SIG-M5 treated with dmso at 0.1 percent for 504 hours (cell line): ENCODE results near the gene CDH24.
"Not testable (repeated sequence)": the region's sequence is repeated elsewhere in the genome, so short reads cannot be mapped to it uniquely, and the experiment has no call there.

ENCODE experiments used
- DNase-seq: peaks from one replicate; lab custom pipeline; 2025; ENCODE audit not compliant: unreplicated experiment; lab: John Stamatoyannopoulos, UW

The CDH24 gene

DNA sequence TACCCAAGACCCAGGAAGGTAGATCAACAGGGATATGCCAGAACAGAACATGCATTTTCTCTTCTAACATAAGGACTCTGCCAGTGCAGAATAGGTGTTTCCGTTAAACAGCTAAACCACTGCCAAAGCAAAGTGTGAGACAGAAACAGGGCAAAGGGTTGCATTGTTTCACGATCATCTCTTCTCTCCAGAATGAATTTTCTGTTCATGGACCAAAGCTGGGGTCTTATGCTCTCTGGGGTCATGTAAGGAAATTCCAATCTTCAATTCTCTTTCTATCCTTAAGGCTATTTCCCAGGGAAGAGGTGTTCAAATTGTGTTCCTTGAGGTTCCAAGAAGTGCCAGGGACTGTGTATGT, 33.5 kb downstream of the CDH24 start:
- no peak for DNase-seq

DNA sequence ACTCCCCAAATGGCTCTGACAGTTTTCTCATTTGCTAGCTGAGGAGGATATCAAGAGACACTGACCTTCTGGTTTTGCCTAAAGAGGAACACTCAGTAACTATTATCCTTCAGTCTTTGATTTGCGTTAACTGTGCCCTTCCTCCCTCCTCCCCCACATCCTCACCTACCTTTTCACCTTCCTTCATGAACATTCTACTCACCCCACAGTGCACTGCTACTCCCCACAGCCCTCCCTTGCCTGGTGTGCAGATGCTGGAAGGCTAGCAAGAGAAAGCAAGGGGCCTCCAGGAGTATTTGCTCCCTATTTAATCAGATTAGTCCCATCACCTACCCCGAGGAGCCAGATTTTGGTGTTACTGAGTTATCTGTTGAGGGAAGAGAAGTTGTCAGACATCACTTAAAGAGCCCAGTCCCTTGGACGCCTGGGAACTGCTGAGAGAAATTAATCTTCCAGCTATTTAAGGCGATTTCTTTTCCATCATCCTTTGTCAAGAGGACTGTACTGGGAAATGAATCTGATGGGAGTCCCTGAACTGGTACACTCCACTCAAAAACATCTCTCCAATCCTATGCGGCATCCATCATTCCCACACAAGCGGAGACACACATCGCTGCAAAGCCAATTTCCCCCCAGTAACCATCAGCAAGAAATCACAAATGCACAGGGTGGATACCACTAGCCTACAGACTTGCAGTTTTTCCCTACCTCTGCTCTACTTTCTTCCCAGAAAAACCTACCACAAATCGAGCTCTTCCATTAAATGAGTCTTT, 34.1 kb downstream of the CDH24 start:
- no peak for DNase-seq

DNA sequence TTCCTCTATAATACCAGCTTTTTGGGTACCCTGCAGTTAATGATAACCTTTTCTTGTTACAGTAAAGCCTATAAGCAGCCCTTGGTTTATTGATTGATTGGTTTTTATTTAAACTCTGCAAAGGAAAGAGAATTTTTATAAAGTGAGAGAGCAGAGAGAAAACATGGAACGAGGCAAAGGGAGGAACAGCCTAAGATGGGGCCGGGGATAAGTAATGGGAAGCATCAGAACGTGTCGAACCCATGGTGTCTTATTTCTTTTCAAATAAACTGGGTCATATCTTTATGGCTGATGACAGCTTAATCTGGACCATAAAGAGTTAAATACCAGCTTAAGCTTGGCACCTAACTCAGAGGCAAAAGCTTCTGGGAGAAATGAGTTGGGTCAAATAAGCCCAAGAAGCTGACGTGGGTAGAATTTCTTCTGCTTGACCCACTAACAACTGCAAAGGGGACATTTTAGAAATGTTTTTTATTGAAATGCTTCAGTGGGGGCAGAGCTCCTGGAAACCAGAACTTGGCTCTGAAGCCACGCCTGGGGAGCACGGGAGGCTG, 35.4 kb downstream of the CDH24 start:
- DNase-seq, result no peak

DNA sequence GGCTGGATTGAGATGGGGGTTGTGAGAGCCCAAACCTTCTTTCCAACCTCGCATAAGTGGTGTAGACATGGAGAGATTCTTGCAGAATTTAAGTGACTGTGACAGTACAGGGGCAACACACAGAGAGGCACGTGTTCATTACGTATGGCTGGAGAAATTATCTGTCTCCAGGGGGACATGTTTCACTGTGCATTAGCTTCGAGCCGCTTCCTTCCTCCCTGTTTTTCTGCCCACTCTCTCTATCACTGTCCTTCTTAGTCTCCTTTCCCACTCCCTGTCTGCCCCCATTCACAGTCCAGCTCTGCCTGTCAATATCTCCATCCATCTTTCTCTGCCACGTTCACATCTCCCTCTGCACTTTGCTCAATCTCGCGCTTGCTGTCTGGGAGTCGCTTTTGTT, 35.9 kb downstream of the CDH24 start:
- DNase-seq, result no peak

DNA sequence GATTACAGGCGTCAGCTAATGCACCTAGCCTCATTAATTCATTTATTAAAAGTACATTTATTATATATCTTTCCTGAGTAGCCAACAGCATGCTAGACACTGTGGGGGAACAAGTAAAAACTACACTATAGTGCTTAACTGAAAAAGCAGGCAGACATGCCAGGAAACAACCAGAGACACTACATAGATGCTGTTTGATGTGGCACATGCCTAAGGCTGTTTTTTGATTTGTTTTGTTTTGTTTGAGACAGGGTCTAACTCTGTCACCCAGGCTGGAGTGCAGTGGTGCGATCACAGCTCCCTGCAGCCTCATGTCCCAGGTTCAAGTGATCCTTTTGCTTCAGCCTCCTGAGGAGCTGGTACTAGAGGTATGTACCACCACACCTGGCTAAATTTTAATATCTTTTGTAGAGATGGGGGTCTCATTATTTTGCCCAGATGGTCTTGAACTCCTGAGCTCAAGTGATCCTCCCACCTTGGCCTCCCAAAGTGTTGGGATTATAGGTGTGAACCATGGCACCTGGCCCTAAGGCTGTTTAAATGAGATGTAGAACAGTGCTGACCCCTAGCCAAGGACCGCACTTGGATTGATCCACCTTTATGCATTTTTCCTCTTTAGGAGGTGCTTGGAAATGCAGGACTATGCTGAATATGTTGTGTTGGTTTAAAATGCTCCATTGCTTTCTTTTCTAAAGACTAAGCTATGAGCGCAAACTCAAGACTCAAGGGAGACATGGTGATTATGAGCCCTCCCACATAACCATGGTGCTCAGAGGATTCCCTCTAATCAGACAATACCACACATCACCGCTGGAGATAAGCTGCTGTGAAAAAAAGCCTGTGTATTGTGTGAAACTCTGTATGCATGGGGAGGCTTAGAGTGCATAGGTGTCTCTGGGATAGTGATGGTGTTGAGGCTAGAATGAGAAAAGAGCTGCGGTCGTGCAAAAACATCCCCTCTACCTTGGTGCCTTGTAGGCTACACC, 36.9 kb downstream of the CDH24 start:
- no peak for DNase-seq

DNA sequence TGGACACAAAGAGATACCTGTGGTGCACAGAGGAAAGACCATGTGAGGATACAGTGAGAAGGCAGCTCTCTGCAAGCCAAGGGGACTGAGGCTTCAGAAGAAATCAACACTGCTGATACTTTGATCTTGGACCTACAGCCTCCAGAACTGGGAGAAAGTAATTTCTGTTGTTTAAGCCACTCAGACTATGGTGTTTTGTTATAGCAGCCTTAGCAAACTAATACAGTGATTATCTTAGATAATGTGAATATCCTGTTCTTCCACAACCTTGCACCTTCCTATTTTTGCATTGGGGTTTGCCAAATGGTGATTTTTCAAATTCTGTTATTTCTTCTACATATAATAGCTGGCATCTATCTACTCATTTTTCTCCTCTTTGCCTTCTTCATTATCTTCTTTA, 39.2 kb downstream of the CDH24 start:
- DNase-seq, result no peak

DNA sequence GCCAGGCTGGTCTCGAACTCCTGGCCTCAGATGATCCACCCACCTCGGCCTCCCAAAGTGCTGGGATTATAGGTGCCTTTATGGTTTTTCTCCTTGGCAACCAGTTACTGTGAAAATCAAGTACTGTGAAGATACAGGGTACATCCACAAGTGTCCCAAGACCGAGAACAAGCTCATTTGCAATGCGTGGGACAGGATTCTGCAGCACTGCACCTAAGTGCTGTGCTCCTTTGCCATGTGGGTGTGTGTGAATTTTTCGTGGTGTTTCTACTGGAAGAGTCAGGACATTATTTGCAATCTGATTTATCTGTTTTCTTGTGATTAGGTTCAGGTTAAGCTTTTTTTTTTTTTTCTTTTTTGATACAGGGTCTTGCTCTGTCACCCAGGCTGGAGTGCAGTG, 40.2 kb downstream of the CDH24 start:
- DNase-seq, result no peak

DNA sequence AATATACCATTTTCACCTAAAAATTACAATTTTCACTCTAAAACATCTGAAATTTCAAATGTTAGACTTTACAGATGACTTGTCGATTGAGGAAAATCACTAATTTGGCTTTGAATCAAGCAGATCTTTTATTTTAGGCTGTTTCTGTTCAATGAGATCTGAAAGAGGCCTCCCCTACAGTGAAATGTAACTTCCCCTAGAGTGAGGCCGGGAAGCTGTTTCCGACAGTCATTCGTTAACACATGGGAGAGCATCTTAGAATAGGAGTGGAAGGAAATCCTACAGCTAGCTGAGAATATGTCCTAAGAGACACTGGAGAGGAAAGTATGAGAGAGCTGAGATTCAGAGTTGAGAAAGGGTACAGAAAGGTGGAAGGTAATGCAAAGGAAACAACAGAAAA, 41.7 kb downstream of the CDH24 start:
- DNase-seq, result no peak

DNA sequence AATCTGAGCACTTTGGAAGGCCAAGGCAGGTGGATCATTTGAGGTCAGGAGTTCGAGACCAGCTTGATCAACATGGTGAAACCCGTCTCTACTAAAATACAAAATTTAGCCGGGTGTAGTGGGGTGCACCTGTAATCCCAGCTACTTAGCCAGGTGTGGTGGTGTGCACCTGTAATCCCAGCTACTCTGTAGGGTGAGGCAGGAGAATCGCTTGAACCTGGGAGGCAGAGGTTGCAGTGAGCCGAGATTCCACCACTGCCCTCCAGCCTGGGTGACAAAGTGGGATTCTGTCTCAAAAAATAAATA, 43.6 kb downstream of the CDH24 start:
- not testable (repeated sequence) for DNase-seq

DNA sequence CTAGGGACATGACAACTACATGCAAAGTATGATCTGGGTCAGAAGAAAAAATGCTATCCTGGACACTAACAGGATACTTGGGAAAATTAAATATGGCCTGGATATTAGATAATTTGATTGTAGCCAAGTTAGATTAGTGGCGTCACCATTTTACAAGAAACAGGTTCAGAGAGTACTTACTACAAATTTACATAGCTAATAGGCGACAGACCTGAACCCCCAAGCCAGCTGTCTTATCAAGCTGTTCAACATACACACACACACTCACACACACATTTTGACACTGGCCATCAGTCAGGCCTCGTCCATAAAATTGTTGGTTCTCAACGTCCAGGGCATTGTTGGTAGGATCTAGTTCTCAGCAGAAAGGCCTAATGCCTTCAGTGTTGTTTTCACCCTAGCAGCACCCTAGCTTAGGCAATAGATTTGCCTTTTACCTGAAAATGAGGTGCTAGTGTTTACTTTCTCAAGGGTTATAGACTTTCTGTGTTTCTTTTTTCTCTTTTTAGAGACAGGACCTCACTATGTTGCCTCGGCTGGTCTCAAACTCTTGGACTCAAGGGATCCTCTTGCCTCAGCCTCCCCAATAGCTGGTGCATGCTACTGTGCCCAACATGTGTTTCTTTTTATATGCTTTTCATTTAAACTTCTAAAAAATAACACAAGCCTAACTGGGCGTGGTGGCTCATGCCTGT, 44.1 kb downstream of the CDH24 start:
- DNase-seq, result no peak

DNA sequence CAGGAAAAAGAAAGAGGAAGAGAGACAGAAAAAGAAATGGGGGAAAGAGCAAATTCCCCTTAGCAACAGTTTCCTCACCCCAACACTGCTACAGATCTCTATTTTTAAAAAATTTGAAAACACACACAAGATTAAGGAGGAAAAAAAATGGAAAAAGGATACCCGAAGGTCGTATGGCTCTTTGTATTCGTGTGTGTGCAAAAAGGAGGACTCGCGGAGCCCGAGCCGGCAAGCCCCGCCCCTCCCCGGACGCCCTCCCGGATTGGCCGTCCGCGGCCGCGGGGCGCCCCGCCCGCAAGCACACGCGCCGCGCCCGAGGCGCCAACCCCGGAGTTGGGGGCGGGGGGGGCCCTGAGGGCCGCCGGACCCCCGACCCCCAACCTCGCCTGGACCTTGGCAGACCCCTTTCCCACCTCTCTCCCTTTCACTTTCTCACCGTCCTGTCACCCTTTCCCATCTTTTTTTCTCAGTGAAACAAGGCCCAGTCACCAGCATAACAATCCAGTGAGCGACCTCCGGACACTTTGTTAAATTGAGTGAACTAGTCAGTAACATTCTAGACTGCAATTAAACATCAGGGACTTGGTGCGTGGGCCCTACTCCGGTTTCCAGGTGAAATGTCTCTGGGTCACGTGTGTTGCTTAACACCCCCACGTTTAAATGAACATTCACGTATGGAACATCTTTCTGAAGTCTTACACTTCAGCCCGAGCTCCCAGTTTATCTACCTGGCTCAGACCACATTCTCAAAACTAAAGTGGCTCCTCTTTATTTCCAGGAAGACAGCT, 47.2 kb downstream of the CDH24 start, which contains the start of gene C14orf93:
Gene C14orf93, minus strand, starts transcription at position 205 of the 788 bp plus-strand sequence. CDS start 11,120 bp downstream, outside the sequence.
- DNase-seq, result peak; percentile 75

DNA sequence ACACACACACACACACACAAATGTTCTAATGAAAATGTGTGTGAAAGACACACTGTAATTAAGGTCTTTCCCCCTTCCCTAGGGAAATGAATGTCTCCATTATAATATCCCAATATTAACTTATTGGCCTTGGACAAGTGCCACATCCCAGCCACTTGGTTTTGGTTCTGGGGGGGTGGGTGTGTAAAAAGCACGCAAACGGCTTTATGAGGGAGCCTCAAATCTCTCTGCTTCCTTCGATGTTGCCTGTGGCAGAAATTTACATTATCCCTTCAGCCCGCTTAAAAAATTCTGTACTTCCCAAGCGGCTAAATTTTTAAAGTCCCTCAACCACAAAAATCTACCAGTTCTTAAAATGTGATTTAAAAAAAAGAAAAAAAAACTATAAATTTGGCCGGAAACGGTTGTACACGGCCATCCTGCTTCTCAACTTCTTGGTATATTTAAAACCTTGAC, 47.8 kb downstream of the CDH24 start:
- no peak for DNase-seq

DNA sequence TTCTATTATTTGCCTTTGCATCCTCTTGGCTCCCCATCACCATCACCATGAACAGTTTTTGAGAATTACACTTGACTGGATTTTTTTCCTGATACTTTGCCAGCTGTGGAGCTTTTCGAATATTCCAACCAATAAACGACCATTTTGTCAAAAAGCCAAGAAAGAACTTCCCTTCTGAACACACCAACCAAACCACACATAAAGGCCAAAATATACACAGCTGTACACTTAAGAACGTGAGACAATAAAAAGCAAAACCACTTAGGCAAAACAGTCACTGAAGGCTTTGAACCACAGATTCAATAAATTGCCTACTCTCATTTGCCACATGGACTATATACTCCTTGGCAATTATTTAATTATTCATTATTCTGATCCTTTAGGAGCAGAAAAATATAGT, 48.5 kb downstream of the CDH24 start:
- peak; percentile 65 for DNase-seq

DNA sequence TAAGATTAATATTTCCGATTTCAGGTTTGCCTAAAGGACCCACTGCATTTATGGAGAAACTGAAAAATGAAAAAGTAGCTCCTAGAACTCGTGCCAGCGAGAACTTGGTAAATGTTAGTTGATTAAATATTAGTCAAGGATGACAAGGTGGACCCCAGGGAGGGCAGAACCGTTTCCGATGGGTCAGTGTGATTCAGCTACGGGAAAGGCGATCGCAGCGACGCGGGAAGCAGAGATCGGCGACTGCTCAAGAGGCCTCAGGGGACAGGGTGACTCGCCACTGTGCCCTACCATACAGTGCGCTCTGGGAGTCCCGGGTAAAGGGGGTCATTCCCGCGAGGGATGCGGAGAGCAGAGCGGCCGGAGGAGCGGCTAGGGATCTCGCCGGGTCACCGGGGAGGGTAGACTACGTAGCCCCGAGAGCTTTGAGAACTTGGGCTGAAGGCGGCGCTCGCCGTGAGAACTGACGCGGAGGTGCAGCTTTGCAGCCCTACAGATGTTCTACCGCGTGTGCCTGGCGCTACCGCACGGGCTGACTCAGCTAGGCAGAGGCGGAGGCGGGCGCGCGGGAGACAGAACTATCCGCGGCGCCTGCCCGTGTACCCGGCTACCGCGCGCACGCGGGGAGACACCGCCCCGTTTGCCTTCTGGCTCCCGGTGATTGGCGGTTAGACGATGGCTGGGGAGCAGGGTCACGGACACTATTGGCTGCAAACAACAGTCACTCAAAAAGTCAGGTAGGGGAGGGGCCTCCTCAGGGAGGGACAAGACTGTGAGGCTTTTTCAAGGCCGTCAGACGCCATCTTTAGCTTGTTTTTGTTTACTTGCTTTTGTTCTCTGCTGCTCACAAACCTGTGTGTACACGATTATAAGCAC, 50.5 kb downstream of the CDH24 start:
- peak; percentile 99 for DNase-seq

DNA sequence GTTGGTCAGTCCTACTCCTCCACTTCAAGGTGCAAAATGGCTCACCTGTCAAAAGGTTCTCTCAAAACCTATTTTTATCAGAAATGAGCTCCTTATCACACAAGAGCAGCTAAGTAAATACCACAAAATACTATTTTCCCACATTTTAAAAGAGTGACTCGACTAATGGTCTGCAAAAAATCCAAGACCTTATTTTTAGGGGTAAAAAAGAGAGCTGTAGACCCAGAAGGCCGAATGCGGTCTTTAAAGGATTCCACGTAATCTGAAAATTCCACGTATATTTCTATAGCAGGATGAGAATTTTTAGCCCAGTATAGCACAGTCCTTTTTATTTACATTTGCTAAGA, 51.2 kb downstream of the CDH24 start:
- no peak for DNase-seq

DNA sequence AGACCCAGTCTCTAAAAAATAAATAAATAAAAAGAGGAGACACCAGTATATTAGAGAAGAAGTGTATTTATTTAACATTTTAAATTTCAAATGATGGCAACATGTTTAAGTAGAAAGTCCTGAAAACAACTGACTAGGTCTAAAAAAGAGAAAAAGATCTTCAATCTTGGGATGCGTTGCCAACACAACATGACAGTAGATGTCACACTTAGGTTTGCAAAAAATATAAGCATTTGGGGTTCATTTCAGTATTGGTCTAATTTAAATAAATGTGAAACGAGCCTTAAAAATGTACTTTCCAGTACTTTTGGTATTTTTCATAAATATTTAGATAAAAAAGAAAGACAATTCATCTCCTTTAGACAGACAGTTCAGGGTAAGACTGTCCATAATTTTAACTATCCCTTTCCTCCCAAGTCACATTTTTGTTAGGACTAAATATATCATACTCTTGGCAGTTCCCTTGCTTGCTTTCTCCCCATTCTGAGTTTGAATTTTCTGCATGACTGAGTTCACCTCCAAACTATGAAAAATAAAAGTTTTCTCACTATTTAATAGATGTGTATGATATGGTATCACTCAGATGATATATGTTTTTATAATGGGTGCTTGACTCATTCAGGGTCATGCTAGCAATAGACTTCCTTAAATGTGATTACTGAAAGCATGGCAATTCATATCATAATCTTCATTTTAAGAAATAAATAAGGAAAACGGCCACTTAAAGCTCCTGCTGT, 51.7 kb downstream of the CDH24 start:
- peak; percentile 30 for DNase-seq

DNA sequence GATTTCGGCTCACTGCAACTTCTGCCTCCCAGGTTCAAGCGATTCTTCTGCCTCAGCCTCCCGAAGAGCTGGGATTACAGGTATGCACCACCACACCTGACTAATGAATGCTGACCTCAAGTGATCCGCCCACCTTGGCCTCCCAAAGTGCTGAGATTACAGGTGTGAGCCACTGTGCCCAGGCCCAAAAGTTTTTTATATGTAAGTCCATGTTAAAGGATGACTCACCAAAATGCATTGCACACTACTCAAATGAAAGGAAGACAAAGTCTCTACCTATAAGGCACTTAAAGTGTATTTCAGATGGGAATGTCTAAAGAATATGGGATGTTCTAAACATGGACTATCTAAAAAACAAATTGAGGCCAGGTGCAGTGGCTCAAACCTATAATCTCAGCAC, 53.0 kb downstream of the CDH24 start:
- DNase-seq, result not testable (repeated sequence)

DNA sequence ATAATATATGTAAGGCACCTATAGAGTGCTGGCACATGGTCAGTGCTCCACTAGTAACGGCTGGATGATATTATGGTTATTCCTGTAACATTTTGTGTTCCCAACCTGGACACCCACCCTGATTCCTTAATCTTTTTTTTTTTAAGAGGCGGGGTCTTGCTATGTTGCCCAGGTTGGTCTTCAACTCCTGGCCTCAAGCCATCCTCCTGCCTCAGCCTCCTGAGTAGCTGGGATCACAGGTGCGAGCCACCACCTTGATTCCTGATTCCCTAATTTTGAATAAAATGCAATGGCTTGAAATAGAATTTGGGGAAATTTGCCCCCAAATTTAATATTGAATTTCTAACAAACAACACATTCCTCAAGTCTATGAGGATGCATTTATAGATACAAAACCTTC, 54.7 kb downstream of the CDH24 start:
- no peak for DNase-seq

DNA sequence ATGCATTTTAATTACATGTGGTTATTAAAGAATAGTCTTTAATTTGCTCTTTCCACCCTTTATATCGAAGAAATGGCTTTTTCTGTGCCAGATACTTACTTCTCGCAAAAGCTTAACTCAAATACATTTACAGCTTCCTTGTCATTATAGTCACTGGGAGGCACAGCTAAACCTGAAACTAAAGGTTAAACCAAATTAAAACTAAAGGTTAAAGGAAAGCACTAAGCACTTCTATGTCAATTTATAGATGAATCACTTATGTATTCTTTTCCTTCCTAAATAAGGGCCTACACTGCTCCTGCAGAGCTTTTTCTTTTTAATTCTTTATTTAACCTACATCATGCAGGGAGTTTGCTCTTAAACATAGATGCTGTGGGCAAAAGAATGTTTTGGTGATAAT, 56.5 kb downstream of the CDH24 start:
- no peak for DNase-seq
